ENCODE results near the gene RHOF.
"Not testable (repeated sequence)": the region's sequence is repeated elsewhere in the genome, so short reads cannot be mapped to it uniquely, and the experiment has no call there.

The RHOF gene

DNA sequence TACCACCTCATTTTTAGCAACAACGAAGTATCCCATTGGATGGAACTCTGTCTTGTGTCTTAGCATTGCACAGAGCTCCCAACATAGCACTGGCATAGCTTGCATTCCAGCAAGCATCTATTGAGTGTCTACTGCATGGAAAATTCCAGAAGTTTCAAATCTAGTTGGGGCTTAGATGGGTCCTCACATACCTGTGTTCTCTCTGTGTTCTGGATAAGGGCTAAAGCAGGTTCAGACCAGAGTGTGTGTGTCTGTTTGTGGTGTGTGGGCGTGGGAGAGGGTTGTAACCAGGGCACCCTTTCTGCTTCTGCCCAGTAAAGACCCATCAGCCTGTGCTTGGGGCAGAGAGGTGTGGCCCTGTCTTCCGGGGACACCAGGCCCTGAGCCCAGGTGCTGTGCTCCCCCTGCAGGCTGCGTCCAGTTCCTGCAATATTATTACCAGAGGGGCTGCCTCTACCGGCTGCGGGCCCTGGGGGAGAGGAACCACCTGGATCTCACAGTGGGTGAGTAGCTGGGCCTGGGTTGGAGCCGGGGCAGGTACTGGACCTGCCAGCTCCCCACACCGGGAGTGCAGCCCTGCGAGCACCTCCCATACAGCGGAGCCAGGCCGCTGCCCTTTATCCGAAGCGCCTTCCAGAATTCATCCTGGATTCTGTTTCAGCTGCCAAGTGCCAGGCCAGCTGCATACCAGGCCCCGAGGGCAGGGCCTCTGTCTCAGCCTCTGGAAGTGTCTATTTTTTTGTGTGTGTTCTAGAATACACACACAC lies 20.3 kb downstream of the RHOF start:
- FAIRE-seq, result no peak

- no peak for FAIRE-seq
These were observed 22.5 kb downstream of the RHOF start for GRCh38 chr12:121770813-121771625.

GRCh38 chr12:121770388-121770787 lies 23.1 kb downstream of the RHOF start:
- no peak for FAIRE-seq

GRCh38 chr12:121769831-121770301 lies 23.6 kb downstream of the RHOF start:
- FAIRE-seq, result no peak

- FAIRE-seq, result no peak
These were observed 24.1 kb downstream of the RHOF start for GRCh38 chr12:121769297-121769830.

GRCh38 chr12:121767525-121768016 lies 25.9 kb downstream of the RHOF start:
- no peak for FAIRE-seq

DNA sequence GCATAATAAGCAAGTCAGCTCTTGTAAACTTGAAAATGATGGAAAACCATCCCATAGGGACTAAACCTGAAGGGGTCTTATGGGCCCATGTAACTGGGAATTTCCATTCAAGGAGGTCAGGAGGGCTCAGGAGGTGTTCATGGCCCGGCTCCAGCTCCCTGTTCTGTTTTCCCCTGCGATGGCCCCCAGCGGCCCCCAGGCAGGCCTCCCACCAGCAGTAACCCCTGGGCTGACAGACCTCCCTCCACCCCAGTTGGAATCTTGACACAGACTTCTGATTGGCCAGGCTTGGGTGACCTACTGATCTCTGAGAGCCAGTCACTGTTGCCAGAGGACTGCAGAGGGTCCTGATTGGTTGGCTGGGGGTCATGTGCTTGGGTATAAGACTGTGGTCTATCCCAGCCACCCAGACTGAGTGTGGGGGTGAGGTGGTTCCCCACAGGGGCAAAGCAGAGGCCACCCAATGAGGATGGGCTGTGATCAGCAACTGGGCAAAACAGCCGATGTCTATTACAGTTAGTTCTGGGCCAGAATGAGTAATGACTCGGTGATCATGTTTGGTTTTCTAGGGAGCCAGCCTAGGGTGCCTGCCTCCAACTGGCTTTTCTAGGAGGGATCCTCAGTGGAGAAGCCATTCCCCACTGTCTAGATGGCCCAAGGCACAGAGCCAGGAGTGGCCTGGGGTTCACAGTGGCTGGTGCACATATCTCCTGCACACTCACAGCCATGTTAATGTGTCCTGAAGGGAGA lies 27.0 kb downstream of the RHOF start:
- FAIRE-seq, result no peak

DNA sequence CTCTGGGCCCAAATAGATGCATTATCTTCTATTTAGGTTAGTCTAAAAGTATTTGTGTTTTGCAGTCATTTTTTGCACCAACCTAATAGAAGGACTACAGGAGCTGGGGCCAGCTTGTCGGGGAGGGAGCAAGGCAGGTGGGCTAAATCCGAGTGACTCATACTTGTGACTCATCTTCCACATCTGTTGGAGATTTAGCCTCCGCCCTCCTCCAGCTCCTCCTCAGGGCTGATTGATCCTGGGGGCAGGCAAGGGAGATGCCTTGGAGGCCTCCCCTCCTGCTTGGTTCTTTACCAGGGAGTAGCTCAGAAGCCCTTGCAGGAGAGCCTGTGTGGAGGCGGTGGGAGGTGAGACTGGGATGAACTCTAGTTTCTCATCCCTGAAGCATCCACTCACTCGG lies 27.9 kb downstream of the RHOF start:
- no peak for FAIRE-seq

GRCh38 chr12:121764808-121765207 lies 28.7 kb downstream of the RHOF start:
- no peak for FAIRE-seq

DNA sequence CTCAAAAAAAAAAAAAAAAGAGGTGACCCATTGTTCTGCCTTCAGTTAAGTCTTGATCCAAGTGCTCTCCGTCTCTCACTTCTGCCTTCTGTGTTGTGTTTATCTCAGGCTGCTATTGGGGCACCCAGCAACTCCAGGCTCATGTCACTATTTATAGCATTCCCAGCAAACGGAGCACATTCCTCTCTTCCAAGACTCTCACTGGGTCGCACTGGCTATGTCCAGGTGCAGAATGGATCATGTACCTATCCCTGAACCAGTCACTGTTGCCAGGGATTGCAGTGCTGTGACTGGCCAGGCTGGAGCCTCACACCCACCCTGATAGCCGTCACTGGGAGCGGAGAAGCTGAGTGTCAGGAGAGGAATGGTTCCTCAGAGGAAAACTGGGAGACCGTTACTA lies 31.2 kb downstream of the RHOF start:
- no peak for FAIRE-seq

- FAIRE-seq, result not testable (repeated sequence)
These were observed 35.0 kb downstream of the RHOF start for GRCh38 chr12:121758536-121758935.

DNA sequence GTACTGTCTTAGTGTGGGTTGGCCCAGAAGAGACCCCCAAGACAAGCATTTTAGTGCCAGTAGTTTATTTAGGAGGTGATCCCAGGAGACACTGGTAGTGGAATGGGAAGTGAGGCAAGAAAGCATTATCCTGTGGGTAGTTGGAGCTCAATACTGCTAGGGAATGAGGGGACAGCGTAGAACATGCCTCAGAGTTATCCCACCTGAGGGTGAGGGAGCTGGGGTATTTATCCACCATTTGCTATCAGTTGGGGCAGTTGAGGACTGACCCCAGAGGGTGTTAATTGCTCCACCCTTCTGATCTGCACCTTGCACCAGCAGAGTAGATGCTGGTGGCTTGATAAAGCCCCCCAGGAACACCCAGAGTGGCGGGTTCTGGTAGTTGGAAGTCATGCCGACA lies 37.9 kb downstream of the RHOF start:
- FAIRE-seq, result no peak

- FAIRE-seq, result no peak
These were observed 38.7 kb downstream of the RHOF start for GRCh38 chr12:121754836-121755235.

DNA sequence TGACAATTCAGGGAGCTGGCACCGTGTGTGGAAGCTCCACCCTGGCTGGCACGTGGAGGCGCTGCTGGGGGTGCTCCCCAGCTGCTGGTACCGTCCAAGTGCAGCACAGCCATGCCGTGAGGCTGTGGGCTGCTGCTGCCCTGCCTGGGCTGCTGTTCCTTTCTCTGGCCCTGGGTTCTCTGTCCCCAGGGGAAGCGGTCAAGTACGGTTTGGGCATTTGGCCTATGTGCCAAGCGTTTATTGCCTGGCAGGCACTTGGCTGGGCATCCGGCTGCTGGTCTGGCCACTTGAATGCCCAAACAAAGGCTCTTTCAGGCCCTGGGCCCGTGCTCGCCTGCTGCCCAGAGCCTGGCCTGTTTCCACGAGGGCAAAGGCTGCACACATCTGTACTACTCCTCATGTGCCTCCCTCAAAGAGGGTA lies 39.6 kb downstream of the RHOF start:
- FAIRE-seq, result no peak

- no peak for FAIRE-seq
These were observed 41.6 kb downstream of the RHOF start for GRCh38 chr12:121751749-121752351.

DNA sequence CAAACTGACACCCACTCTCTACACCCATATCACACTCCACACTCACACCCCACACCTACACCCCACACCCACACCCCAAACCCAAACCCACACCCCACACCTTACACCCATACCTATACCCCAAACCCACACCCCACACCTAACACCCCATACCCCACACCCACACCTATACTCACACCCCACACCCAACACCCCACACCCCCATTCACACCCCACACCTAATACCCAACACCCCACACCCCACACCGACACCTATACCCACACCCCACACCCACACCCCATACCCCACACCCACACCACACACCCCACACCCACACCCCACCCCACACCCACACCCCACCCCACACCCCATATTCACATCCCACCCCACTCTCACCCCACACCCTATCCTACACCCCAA lies 42.5 kb downstream of the RHOF start:
- no peak for FAIRE-seq

GRCh38 chr12:121750507-121750955 lies 43.0 kb downstream of the RHOF start:
- FAIRE-seq, result no peak

DNA sequence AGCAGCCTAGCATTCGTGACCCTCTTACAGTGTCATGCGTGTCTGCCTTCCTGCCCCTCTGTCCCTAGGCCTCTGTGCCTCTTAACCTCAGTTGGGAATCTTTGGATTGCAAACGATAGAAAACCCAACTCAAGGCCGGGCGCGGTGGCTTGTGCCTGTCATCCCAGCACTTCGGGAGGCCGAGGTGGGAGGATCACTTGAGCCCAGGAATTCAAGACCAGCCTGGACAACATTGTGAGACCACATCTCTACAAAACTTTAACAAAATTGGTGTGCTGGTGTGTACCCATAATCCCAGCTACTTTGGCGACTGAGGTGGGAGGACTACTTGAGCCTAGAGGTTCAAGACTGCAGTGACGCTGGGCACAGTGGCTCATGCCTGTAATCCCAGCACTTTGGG lies 44.2 kb downstream of the RHOF start:
- no peak for FAIRE-seq

DNA sequence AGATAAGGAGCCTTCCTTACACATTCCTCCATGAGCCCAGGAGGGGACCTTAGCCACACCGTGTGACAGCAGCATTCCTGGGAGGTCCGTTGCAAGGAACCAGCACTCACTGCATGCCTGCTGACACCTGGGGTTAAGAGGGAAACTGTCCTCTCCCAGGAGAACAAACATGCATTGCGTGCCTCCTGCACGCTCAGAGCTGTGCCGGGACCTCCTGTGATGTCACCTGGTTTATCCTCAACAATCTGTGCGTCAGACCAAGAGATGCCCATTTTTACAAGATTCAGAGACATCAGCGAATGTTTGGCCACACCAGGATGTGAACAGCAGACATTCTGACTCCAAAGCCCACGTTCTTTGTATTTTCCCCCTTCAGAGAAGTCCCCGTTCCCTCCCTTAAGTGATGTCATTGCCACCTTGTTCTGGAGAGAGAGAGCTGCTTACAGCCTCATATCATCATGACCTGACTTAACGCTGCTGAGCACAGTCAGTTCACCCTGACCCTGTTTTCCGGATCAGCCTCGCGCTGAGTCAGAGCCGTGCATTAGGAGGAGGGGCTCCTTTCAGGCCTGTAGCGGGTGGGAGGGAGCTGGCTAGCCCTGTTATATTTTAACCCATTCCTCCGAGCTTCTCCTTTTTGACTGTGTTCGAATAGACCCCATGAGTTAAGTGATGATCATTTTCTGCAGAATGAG lies 44.8 kb downstream of the RHOF start:
- no peak for FAIRE-seq

DNA sequence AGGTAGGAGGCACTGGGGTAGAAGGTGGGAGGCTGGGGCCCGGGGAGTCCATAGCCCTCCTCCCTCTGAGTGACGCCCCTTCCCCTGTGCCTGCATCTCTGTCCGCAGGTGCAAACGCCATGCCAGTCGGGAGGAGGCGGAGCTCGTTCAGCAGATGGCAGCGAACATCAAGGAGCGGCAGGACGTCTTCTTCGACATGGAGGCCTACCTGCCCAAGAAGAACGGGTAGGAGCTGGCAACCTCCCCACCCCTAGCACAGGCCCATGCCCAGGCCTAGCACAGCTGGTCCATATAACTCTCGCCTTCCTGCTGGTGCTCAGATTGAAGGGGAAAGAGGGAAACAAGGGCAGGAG lies 45.3 kb downstream of the RHOF start:
- no peak for FAIRE-seq

- FAIRE-seq, result not testable (repeated sequence)
These were observed 47.9 kb downstream of the RHOF start for GRCh38 chr12:121745545-121745944.

DNA sequence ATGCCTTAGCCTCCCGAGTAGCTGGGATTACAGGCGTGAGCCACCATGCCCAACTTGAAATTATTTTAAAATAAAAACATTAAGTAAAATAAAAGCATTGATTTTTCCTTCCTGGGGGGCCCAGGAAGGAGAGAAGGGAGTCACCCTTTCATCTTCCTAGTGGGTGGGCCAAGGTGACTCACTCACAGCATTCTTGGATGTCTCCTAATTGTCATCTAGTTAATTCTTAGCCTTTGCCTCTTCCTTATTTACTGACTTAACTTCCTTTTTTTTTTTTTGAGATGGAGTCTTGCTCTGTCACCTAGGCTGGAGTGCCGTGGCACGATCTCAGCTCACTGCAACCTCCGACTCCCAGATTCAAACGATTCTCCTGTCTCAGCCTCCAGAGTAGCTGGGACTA lies 51.7 kb downstream of the RHOF start:
- FAIRE-seq, result no peak
